ENCODE data around the gene IQCH. TPM values are rescaled to one million over a fixed set of nuclear protein-coding genes. Genes with fewer than 3 reads are reported as not detected.
A peak's percentile ranks its signal among the peaks of the same experiment; 100 is the strongest.
"Not testable (repeated sequence)": the region's sequence is repeated elsewhere in the genome, so short reads cannot be mapped to it uniquely, and the experiment has no call there.

IQCH gene
- total RNA-seq, 2 experiments from 2014 or later, result 1.2 to 1.7 TPM

- no peak overlapping the region for H3K4me3 Mint-ChIP-seq
- no peaks in the 10 kb centered on the region for H3K27me3 Mint-ChIP-seq
- ATAC-seq, result no peak
- TF ChIP-seq CTCF (IDR thresholded peaks at IDR 0.05), result no peak
- H3K36me3 Mint-ChIP-seq (ENCODE audit: low read depth), result no peaks in the 10 kb centered on the region
- ChIA-PET POLR2A (no interaction called here), CTCF (interaction anchor here (2.2 kb wide), 1 partner anchor 11 kb away, joined by 10 read pairs; no protein-coding TSS in a partner anchor)
- no peaks in the 10 kb centered on the region for H3K4me1 Mint-ChIP-seq (ENCODE audit: low read depth)
- no peaks in the 10 kb centered on the region for H3K9me3 Mint-ChIP-seq
- H3K27ac Mint-ChIP-seq, result no peak overlapping the region
- no peak for DNase-seq
- intact Hi-C loops (cut with micrococcal nuclease), result no loop called here
Measured at GRCh38 chr15:67422296-67422695, 167.7 kb downstream of the IQCH start.

- ATAC-seq, result peak; percentile 55
- CTCF ChIA-PET, result interaction anchor here (0.7 to 2.4 kb wide), 28 partner anchors 8 to 530 kb away, joined by 3 to 25 read pairs (median 4); no protein-coding TSS in a partner anchor
Measured at GRCh38 chr15:67433495-67434099, 179.0 kb downstream of the IQCH start.

GRCh38 chr15:67436351-67437250 is 182.0 kb downstream of the IQCH start:
- H3K4me3 Mint-ChIP-seq; H3K27ac Mint-ChIP-seq; H3K36me3 Mint-ChIP-seq (ENCODE audit: low read depth); DNase-seq; ATAC-seq; intact Hi-C loops (cut with micrococcal nuclease); H3K4me1 Mint-ChIP-seq (ENCODE audit: low read depth); H3K27me3 Mint-ChIP-seq; POLR2A ChIA-PET; H3K9me3 Mint-ChIP-seq: not testable (repeated sequence)
- CTCF ChIA-PET, result interaction anchor here (1.4 to 2.1 kb wide), 2 partner anchors 21 to 490 kb away, joined by 3 to 6 read pairs; no protein-coding TSS in a partner anchor

More at GRCh38 chr15:67433495-67434099, 179.0 kb downstream of the IQCH start:
- intact Hi-C loops (cut with micrococcal nuclease), result loop anchor here (5.0 kb wide), 1 partner anchor 491 kb away; no protein-coding TSS in a partner anchor
- Mint-ChIP-seq H3K4me1 (ENCODE audit: low read depth) (no peaks in the 10 kb centered on the region), H3K9me3 (no peaks in the 10 kb centered on the region), H3K27me3 (no peaks in the 10 kb centered on the region), H3K36me3 (ENCODE audit: low read depth) (no peaks in the 10 kb centered on the region), H3K4me3 (no peak overlapping the region), H3K27ac (no peak overlapping the region)
- POLR2A ChIA-PET, result no interaction called here
- peak; percentile 49 for DNase-seq
- TF ChIP-seq CTCF (IDR thresholded peaks at IDR 0.05), result peak; percentile 90

GRCh38 chr15:67444100-67444499 is 189.5 kb downstream of the IQCH start:
- TF ChIP-seq CTCF (IDR thresholded peaks at IDR 0.05), result no peak
- ChIA-PET CTCF (interaction anchor here (0.8 to 1.5 kb wide), 3 partner anchors 13 to 498 kb away, joined by 3 to 5 read pairs (median 3); no protein-coding TSS in a partner anchor), POLR2A (no interaction called here)
- H3K4me3 Mint-ChIP-seq, result no peak overlapping the region
- peaks cover 3% of the 10 kb centered on the region for H3K9me3 Mint-ChIP-seq
- no peak for ATAC-seq
- H3K27me3 Mint-ChIP-seq, result no peaks in the 10 kb centered on the region
- no peak overlapping the region for H3K27ac Mint-ChIP-seq
- DNase-seq, result no peak
- H3K4me1 Mint-ChIP-seq (ENCODE audit: low read depth), result no peaks in the 10 kb centered on the region
- intact Hi-C loops (cut with micrococcal nuclease), result no loop called here
- peaks cover 8% of the 10 kb centered on the region for H3K36me3 Mint-ChIP-seq (ENCODE audit: low read depth)

- ChIA-PET POLR2A (no interaction called here), CTCF (interaction anchor here (1.1 to 2.9 kb wide), 4 partner anchors 10 to 390 kb away, joined by 3 to 16 read pairs (median 4); no protein-coding TSS in a partner anchor)
- Mint-ChIP-seq H3K27me3 (no peaks in the 10 kb centered on the region), H3K4me3 (no peak overlapping the region), H3K36me3 (ENCODE audit: low read depth) (no peaks in the 10 kb centered on the region), H3K4me1 (ENCODE audit: low read depth) (no peaks in the 10 kb centered on the region), H3K27ac (no peak overlapping the region), H3K9me3 (peaks cover 3% of the 10 kb centered on the region)
- no peak for ATAC-seq
- TF ChIP-seq CTCF (IDR thresholded peaks at IDR 0.05), result no peak
- no peak for DNase-seq
- intact Hi-C loops (cut with micrococcal nuclease), result no loop called here
Measured at GRCh38 chr15:67446449-67446848, 191.9 kb downstream of the IQCH start.

GRCh38 chr15:67448372-67448771 is 193.8 kb downstream of the IQCH start:
- H3K36me3 Mint-ChIP-seq (ENCODE audit: low read depth); H3K9me3 Mint-ChIP-seq; H3K27ac Mint-ChIP-seq; H3K27me3 Mint-ChIP-seq; intact Hi-C loops (cut with micrococcal nuclease); DNase-seq; H3K4me3 Mint-ChIP-seq; CTCF ChIA-PET; ATAC-seq; H3K4me1 Mint-ChIP-seq (ENCODE audit: low read depth); POLR2A ChIA-PET: not testable (repeated sequence)

- CTCF ChIA-PET, result interaction anchor here (1.6 kb wide), 1 partner anchor 384 kb away, joined by 3 read pairs; no protein-coding TSS in a partner anchor
- H3K36me3 Mint-ChIP-seq (ENCODE audit: low read depth); H3K4me1 Mint-ChIP-seq (ENCODE audit: low read depth); H3K27me3 Mint-ChIP-seq; POLR2A ChIA-PET; DNase-seq; H3K9me3 Mint-ChIP-seq; ATAC-seq; H3K27ac Mint-ChIP-seq; intact Hi-C loops (cut with micrococcal nuclease); H3K4me3 Mint-ChIP-seq: not testable (repeated sequence)
Measured at GRCh38 chr15:67453703-67454102, 199.1 kb downstream of the IQCH start.
